Adipose tissue (tissue), 3 donors: Measurements from ENCODE around the gene KCND2. TPM values are rescaled to one million over a fixed set of nuclear protein-coding genes. Genes with fewer than 3 reads are reported as not detected.
"Not testable (repeated sequence)": the region's sequence is repeated elsewhere in the genome, so short reads cannot be mapped to it uniquely, and the experiment has no call there.

Experiments used
- H3K27ac ChIP-seq: one replicate; pipeline ENCODE4 v1.5.1; 2013; ENCODE audit warnings: low read depth, low read length
- WGBS, 3 donors: extraction: QIAGEN DNeasy Blood & Tissue Kit; methylation state at CpG; one replicate each; pipeline ENCODE4 v1.1.7; 2013; 5-methylcytosine and 5-hydroxymethylcytosine counted together
- polyA plus RNA-seq, 3 donors: library from polyadenylated mRNA; stranded (reverse); fragments of 200-250 nt; gene quantifications; one replicate each; pipeline ENCODE4 v1.2.3, GENCODE V29; 2013
- donor health status: healthy with polysubstance abuse.
- donor health status: Bipolar disorder and iron deficiency.
- donor health status: healthy.

KCND2 gene
- polyA plus RNA-seq, 3 donors = 0.05 to 0.67 (median 0.46) TPM

GRCh38 chr7:120529736-120530135 is 256.8 kb downstream of the KCND2 start:
- 92 to 98% (median 93%) methylated on average over 5 of the region's 5 CpGs for WGBS, 3 donors
- no peak overlapping the region for H3K27ac ChIP-seq

- 61 to 90% (median 89%) methylated on average over 1 of the region's 1 CpG for WGBS, 3 donors
These were observed 265.4 kb downstream of the KCND2 start for GRCh38 chr7:120538335-120538734.

GRCh38 chr7:120539321-120539720 is 266.3 kb downstream of the KCND2 start:
- WGBS, 3 donors = 64 to 78% (median 65%) methylated on average over 5 of the region's 5 CpGs
- no peak overlapping the region for H3K27ac ChIP-seq

More at GRCh38 chr7:120538335-120538734, 265.4 kb downstream of the KCND2 start:
- H3K27ac ChIP-seq = no peak overlapping the region

GRCh38 chr7:120547605-120548004 is 274.6 kb downstream of the KCND2 start:
- H3K27ac ChIP-seq = no peak overlapping the region
- 28 to 46% (median 33%) methylated on average over 4 of the region's 4 CpGs for WGBS, 3 donors

- 52 to 68% (median 56%) methylated on average over 1 of the region's 1 CpG for WGBS, 3 donors
These were observed 277.6 kb downstream of the KCND2 start for GRCh38 chr7:120550494-120551048.

GRCh38 chr7:120553491-120553890 is 280.5 kb downstream of the KCND2 start:
- 0 to 3% (median 0%) methylated on average over 1 of the region's 1 CpG for WGBS, 3 donors

More at GRCh38 chr7:120550494-120551048, 277.6 kb downstream of the KCND2 start:
- no peak overlapping the region for H3K27ac ChIP-seq

GRCh38 chr7:120554960-120555571 is 282.1 kb downstream of the KCND2 start:
- H3K27ac ChIP-seq = no peak overlapping the region

More at GRCh38 chr7:120553491-120553890, 280.5 kb downstream of the KCND2 start:
- H3K27ac ChIP-seq = no peak overlapping the region

GRCh38 chr7:120564145-120564544 is 291.2 kb downstream of the KCND2 start:
- 43 to 58% (median 50%) methylated on average over 1 of the region's 1 CpG for WGBS, 3 donors
- H3K27ac ChIP-seq = no peak overlapping the region

GRCh38 chr7:120567204-120567603 is 294.2 kb downstream of the KCND2 start:
- H3K27ac ChIP-seq = no peak overlapping the region

- not testable (repeated sequence) for H3K27ac ChIP-seq
- WGBS, 3 donors = 85 to 90% (median 87%) methylated on average over 4 of the region's 4 CpGs
These were observed 305.7 kb downstream of the KCND2 start for GRCh38 chr7:120578657-120579056.

GRCh38 chr7:120582916-120583315 is 309.9 kb downstream of the KCND2 start:
- no peak overlapping the region for H3K27ac ChIP-seq
- 69 to 93% (median 91%) methylated on average over 4 of the region's 4 CpGs for WGBS, 3 donors

GRCh38 chr7:120583899-120584586 is 311.1 kb downstream of the KCND2 start:
- H3K27ac ChIP-seq = no peak overlapping the region
- 66 to 71% (median 69%) methylated on average over 4 of the region's 4 CpGs for WGBS, 3 donors

- no peak overlapping the region for H3K27ac ChIP-seq
- 37 to 48% (median 42%) methylated on average over 3 of the region's 3 CpGs for WGBS, 3 donors
These were observed 313.6 kb downstream of the KCND2 start for GRCh38 chr7:120586571-120586970.

GRCh38 chr7:120587243-120587642 is 314.3 kb downstream of the KCND2 start:
- WGBS, 3 donors = 73 to 82% (median 80%) methylated on average over 3 of the region's 3 CpGs
- H3K27ac ChIP-seq = no peak overlapping the region

- H3K27ac ChIP-seq = no peak overlapping the region
- WGBS, 3 donors = 2 to 6% (median 3%) methylated on average over 1 of the region's 1 CpG
These were observed 315.4 kb downstream of the KCND2 start for GRCh38 chr7:120588416-120588815.

- no peak overlapping the region for H3K27ac ChIP-seq
- WGBS, 3 donors = 35 to 67% (median 63%) methylated on average over 2 of the region's 2 CpGs
These were observed 315.9 kb downstream of the KCND2 start for GRCh38 chr7:120588862-120589261.

GRCh38 chr7:120600607-120601006 is 327.6 kb downstream of the KCND2 start:
- WGBS, 3 donors = 97 to 98% (median 98%) methylated on average over 1 of the region's 1 CpG
- H3K27ac ChIP-seq = no peak overlapping the region

GRCh38 chr7:120603366-120603765 is 330.4 kb downstream of the KCND2 start:
- H3K27ac ChIP-seq = no peak overlapping the region

GRCh38 chr7:120609136-120609753 is 336.3 kb downstream of the KCND2 start:
- 56 to 63% (median 60%) methylated on average over 7 of the region's 7 CpGs for WGBS, 3 donors
- no peak overlapping the region for H3K27ac ChIP-seq
